GM19324 (cell line): ENCODE data around the gene PIK3R6.
"Not testable (repeated sequence)": the region's sequence is repeated elsewhere in the genome, so short reads cannot be mapped to it uniquely, and the experiment has no call there.

Experiments
- ATAC-seq: cut with Tn5 transposase; IDR thresholded peaks from one replicate; pipeline ENCODE4 v1.9.1; 2021; ENCODE audit warnings: mild to moderate bottlenecking, moderate library complexity; ENCODE audit not compliant: unreplicated experiment, low FRiP score

Gene PIK3R6

GRCh38 chr17:8894673-8895578, 27.5 kb upstream of the PIK3R6 start:
- ATAC-seq: no peak

- no peak for ATAC-seq
Measured at GRCh38 chr17:8894202-8894671, 26.8 kb upstream of the PIK3R6 start.

GRCh38 chr17:8893621-8894201, 26.2 kb upstream of the PIK3R6 start:
- ATAC-seq: no peak

GRCh38 chr17:8893059-8893458, 25.6 kb upstream of the PIK3R6 start:
- no peak for ATAC-seq

- ATAC-seq: no peak
Measured at GRCh38 chr17:8892338-8892690, 24.8 kb upstream of the PIK3R6 start.

GRCh38 chr17:8890671-8891070, 23.2 kb upstream of the PIK3R6 start:
- ATAC-seq: no peak

GRCh38 chr17:8889458-8890210, 22.2 kb upstream of the PIK3R6 start:
- no peak for ATAC-seq

- no peak for ATAC-seq
Measured at GRCh38 chr17:8888704-8889302, 21.3 kb upstream of the PIK3R6 start.

GRCh38 chr17:8887834-8888703, 20.6 kb upstream of the PIK3R6 start:
- no peak for ATAC-seq

GRCh38 chr17:8887301-8887700, 19.8 kb upstream of the PIK3R6 start:
- ATAC-seq: no peak

GRCh38 chr17:8885967-8886684, 18.7 kb upstream of the PIK3R6 start:
- ATAC-seq: no peak

- ATAC-seq: not testable (repeated sequence)
Measured at GRCh38 chr17:8885163-8885966, 17.9 kb upstream of the PIK3R6 start.

GRCh38 chr17:8884336-8884990, 17.0 kb upstream of the PIK3R6 start:
- ATAC-seq: no peak

GRCh38 chr17:8883353-8883752, 15.9 kb upstream of the PIK3R6 start:
- no peak for ATAC-seq

- no peak for ATAC-seq
Measured at GRCh38 chr17:8881606-8882005, 14.1 kb upstream of the PIK3R6 start.

- no peak for ATAC-seq
Measured at GRCh38 chr17:8880466-8880865, 13.0 kb upstream of the PIK3R6 start.

- no peak for ATAC-seq
Measured at GRCh38 chr17:8879410-8879809, 11.9 kb upstream of the PIK3R6 start.

GRCh38 chr17:8877984-8878383, 10.5 kb upstream of the PIK3R6 start:
- no peak for ATAC-seq
